Adipocyte (in vitro differentiated cells): ENCODE data around the gene RIC8B.

Experiments used
- DNase-seq: peaks from one replicate; pipeline ENCODE4 v3.0.0-alpha.2; 2015; ENCODE audit warnings: low read depth
- H3K27me3 ChIP-seq: replicated peaks from 2 replicates; pipeline ENCODE4 v1.7.0; 2013; ENCODE audit warnings: mild to moderate bottlenecking, low read length, moderate library complexity; ENCODE audit not compliant: control insufficient read depth, insufficient read depth
- H3K36me3 ChIP-seq: 2 replicates; pipeline ENCODE4 v1.7.0; 2013; ENCODE audit warnings: low read length, mild to moderate bottlenecking, moderate library complexity; ENCODE audit not compliant: control insufficient read depth, insufficient read depth, severe bottlenecking
- H3K4me1 ChIP-seq: 2 replicates; pipeline ENCODE4 v1.7.0; 2013; ENCODE audit warnings: mild to moderate bottlenecking, low read length, moderate library complexity; ENCODE audit not compliant: control insufficient read depth, insufficient read depth
- H3K4me3 ChIP-seq: 2 replicates; pipeline ENCODE4 v1.7.0; 2013; ENCODE audit warnings: mild to moderate bottlenecking, low read length, moderate library complexity
- H3K9ac ChIP-seq: 2 replicates; pipeline ENCODE4 v1.7.0; 2013; ENCODE audit warnings: mild to moderate bottlenecking, low read length, moderate library complexity
- H3K9me3 ChIP-seq: 2 replicates; pipeline ENCODE4 v1.7.0; 2013; ENCODE audit warnings: mild to moderate bottlenecking, low read length, moderate library complexity; ENCODE audit not compliant: control insufficient read depth

RIC8B gene

GRCh38 chr12:106894774-106895173, 120.3 kb downstream of the RIC8B start:
- no peak overlapping the region for H3K4me3 ChIP-seq
- no peaks in the 10 kb centered on the region for H3K36me3 ChIP-seq
- H3K9ac ChIP-seq = no peak overlapping the region
- DNase-seq = no peak
- H3K4me1 ChIP-seq = no peaks in the 10 kb centered on the region
- no peaks in the 10 kb centered on the region for H3K9me3 ChIP-seq
- peaks cover 4% of the 10 kb centered on the region for H3K27me3 ChIP-seq

DNA sequence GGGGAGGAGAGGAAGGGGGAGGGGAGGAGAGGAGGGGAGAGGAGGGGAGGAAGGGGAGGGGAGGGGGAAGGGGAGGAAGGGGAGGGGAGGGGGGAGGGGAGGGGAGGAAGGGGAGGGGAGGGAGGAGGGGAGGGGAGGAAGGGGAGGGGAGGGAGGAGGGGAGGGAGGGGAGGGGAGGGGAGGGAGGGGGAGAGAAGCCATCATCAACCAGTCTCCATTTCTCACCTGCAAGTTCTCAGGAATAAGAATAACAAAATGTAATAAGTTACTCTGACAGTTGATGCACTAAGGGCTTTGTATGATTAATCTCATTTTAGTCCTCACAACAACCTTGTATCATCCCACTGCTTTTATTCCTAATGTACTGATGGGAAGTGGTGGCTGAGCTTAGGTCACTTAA, 122.1 kb downstream of the RIC8B start:
- Histone ChIP-seq H3K36me3 (no peaks in the 10 kb centered on the region), H3K4me3 (no peak overlapping the region), H3K27me3 (peaks cover 8% of the 10 kb centered on the region), H3K4me1 (no peaks in the 10 kb centered on the region), H3K9ac (no peak overlapping the region), H3K9me3 (no peaks in the 10 kb centered on the region)
- no peak for DNase-seq

- H3K27me3 ChIP-seq = peaks cover 8% of the 10 kb centered on the region
- DNase-seq = peak; percentile 7
- H3K36me3 ChIP-seq = no peaks in the 10 kb centered on the region
- no peaks in the 10 kb centered on the region for H3K4me1 ChIP-seq
- H3K9ac ChIP-seq = no peak overlapping the region
- no peaks in the 10 kb centered on the region for H3K9me3 ChIP-seq
- no peak overlapping the region for H3K4me3 ChIP-seq
These were observed 122.6 kb downstream of the RIC8B start for GRCh38 chr12:106897082-106897481.

DNA sequence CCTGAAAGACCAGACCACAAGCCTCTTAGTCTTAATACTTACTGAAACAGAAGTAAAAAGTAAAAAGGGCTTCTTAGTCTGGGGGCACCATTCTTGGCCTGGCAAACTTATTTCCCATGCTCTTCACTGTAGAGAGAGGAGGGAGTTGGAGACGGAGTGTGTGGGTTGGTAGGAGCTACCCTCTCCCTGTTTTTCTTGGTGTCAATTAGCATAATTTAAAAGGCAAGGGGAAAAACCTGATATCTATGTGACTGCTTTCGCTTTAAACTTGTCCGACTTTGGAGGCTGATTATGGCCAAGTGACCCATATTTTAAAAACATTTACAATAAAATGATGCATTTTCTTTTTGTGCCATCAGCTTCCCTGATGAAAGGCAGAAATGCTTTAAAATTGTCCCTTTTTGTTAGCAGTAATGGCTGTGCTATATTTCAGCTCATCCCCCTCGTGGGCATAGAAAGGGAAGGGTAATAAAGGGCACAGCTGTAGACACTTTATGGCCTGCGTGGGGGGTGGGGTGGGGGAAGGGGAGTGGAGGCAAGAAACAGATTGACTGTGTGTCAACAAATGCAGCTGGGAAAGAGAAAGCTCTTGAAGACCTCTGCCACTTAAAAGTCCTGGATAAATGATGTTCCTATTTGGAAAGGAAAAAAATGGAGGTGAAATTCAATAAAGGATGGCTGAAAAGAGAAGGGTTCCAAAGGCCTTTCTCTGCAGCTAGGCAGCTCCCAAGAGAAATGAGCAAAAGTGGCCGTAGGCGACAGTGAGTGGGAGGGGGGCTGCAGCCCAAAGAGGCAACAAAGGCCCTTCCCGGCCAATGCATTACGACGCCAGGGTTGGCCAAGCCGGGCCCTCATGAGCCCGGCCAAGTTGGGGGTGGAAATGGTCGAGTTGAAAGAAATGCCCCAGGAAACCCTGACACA, 123.8 kb downstream of the RIC8B start:
- Histone ChIP-seq H3K9me3 (no peaks in the 10 kb centered on the region), H3K9ac (no peak overlapping the region), H3K4me1 (peaks cover 3% of the 10 kb centered on the region), H3K4me3 (no peak overlapping the region), H3K36me3 (no peaks in the 10 kb centered on the region), H3K27me3 (peaks cover 8% of the 10 kb centered on the region)
- no peak for DNase-seq

GRCh38 chr12:106900554-106900953, 126.1 kb downstream of the RIC8B start:
- Histone ChIP-seq H3K9me3 (no peaks in the 10 kb centered on the region), H3K4me3 (no peak overlapping the region), H3K36me3 (no peaks in the 10 kb centered on the region), H3K4me1 (peaks cover 5% of the 10 kb centered on the region), H3K9ac (no peak overlapping the region), H3K27me3 (peaks cover 8% of the 10 kb centered on the region)
- no peak for DNase-seq

DNA sequence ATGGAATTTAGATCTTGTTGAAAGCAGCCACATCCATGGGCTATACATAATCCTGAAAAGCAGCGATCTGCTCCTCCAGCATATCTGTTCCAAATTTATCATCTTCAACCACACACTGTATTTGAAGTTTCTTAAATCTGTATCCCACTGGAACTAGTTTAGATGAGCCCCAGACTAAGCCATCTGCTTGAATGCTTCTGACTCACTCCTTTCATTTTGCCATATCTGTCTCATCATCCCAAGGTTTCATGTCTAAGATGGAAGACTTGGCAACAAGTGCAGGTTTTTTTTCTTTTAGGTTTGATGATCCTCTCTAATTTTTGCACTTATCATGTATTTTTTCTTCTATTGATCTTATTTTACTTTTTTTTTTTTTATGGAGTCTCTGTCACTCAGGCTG, 126.8 kb downstream of the RIC8B start:
- Histone ChIP-seq H3K4me3 (no peak overlapping the region), H3K27me3 (peaks cover 8% of the 10 kb centered on the region), H3K4me1 (peaks cover 5% of the 10 kb centered on the region), H3K36me3 (no peaks in the 10 kb centered on the region), H3K9ac (no peak overlapping the region), H3K9me3 (no peaks in the 10 kb centered on the region)
- no peak for DNase-seq

- Histone ChIP-seq H3K9me3 (no peaks in the 10 kb centered on the region), H3K36me3 (no peaks in the 10 kb centered on the region), H3K27me3 (peaks cover 8% of the 10 kb centered on the region), H3K4me1 (peaks cover 5% of the 10 kb centered on the region), H3K9ac (no peak overlapping the region), H3K4me3 (no peak overlapping the region)
- DNase-seq = no peak
These were observed 127.6 kb downstream of the RIC8B start for GRCh38 chr12:106902053-106902452.

- peaks cover 5% of the 10 kb centered on the region for H3K4me1 ChIP-seq
- peak overlapping the region; percentile 82 for H3K4me3 ChIP-seq
- H3K36me3 ChIP-seq = no peaks in the 10 kb centered on the region
- H3K9me3 ChIP-seq = no peaks in the 10 kb centered on the region
- peak overlapping the region; percentile 49 for H3K9ac ChIP-seq
- peak; percentile 76 for DNase-seq
- peaks cover 8% of the 10 kb centered on the region for H3K27me3 ChIP-seq
These were observed 128.9 kb downstream of the RIC8B start for GRCh38 chr12:106903241-106903945.

DNA sequence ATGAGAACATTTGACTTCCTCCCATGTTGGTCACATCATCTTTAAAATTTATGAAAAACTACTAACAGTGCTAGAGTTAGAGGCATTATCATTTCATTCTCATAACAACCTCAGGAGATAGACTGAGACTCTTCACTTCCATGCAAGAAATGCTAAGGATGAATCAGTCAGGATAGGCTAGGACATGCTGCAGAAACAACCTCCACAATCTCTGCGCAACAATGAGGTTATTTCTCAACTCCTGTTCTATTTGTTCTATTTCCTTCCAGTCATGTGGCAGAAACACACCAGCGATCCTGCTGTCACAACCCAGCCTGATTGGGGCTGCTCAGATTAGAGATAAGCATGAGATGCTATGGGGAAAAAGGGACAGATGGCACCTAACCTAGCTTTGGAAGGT, 132.2 kb downstream of the RIC8B start:
- Histone ChIP-seq H3K9ac (no peak overlapping the region), H3K4me1 (peaks cover 5% of the 10 kb centered on the region), H3K36me3 (no peaks in the 10 kb centered on the region), H3K27me3 (no peaks in the 10 kb centered on the region), H3K4me3 (no peak overlapping the region), H3K9me3 (no peaks in the 10 kb centered on the region)
- DNase-seq = no peak

- H3K9ac ChIP-seq = no peak overlapping the region
- no peak for DNase-seq
- peaks cover 5% of the 10 kb centered on the region for H3K4me1 ChIP-seq
- no peaks in the 10 kb centered on the region for H3K9me3 ChIP-seq
- no peaks in the 10 kb centered on the region for H3K36me3 ChIP-seq
- H3K4me3 ChIP-seq = no peak overlapping the region
- H3K27me3 ChIP-seq = no peaks in the 10 kb centered on the region
These were observed 132.9 kb downstream of the RIC8B start for GRCh38 chr12:106907411-106907810.

- Histone ChIP-seq H3K36me3 (no peaks in the 10 kb centered on the region), H3K9me3 (no peaks in the 10 kb centered on the region), H3K9ac (no peak overlapping the region), H3K27me3 (no peaks in the 10 kb centered on the region), H3K4me3 (no peak overlapping the region), H3K4me1 (peaks cover 5% of the 10 kb centered on the region)
- DNase-seq = no peak
These were observed 133.4 kb downstream of the RIC8B start for GRCh38 chr12:106907846-106908245.
